GM23338 (cell line): ENCODE data around the gene SELENBP1.

ENCODE experiments used
- EZH2 ChIP-seq: fragments of 200-600 bp; sonication (generic); IDR thresholded peaks from one replicate; pipeline ENCODE4 v1.8.0; 2017; ENCODE audit warnings: antibody characterized with exemption, mild to moderate bottlenecking, low read depth; ENCODE audit not compliant: unreplicated experiment
- JUNB ChIP-seq: IDR thresholded peaks from one replicate; pipeline ENCODE4 v1.6.1; 2016; ENCODE audit warnings: antibody characterized with exemption; ENCODE audit not compliant: unreplicated experiment
- TF ChIP-seq, protein P1 (sequence below), 2 experiments: fragments of 200-600 bp in 1 of 2; sonication (generic) in 1 of 2; conservative IDR thresholded peaks; 2 replicates each; pipeline versions ENCODE4 v1.5.1 to v1.6.1; 2016 to 2017; ENCODE audit warnings: antibody characterized with exemption in 2 of 2, low read depth in 2 of 2, mild to moderate bottlenecking in 2 of 2, moderate library complexity in 1 of 2
- TF ChIP-seq, protein P2 (sequence below): IDR thresholded peaks from one replicate; pipeline ENCODE4 v1.6.1; 2018; ENCODE audit warnings: antibody characterized with exemption; ENCODE audit not compliant: unreplicated experiment

GRCh38 chr1:151418081-151418480 lies 45.6 kb upstream of the SELENBP1 start:
- TF ChIP-seq, protein P1, sequence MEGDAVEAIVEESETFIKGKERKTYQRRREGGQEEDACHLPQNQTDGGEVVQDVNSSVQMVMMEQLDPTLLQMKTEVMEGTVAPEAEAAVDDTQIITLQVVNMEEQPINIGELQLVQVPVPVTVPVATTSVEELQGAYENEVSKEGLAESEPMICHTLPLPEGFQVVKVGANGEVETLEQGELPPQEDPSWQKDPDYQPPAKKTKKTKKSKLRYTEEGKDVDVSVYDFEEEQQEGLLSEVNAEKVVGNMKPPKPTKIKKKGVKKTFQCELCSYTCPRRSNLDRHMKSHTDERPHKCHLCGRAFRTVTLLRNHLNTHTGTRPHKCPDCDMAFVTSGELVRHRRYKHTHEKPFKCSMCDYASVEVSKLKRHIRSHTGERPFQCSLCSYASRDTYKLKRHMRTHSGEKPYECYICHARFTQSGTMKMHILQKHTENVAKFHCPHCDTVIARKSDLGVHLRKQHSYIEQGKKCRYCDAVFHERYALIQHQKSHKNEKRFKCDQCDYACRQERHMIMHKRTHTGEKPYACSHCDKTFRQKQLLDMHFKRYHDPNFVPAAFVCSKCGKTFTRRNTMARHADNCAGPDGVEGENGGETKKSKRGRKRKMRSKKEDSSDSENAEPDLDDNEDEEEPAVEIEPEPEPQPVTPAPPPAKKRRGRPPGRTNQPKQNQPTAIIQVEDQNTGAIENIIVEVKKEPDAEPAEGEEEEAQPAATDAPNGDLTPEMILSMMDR (conservative IDR thresholded peaks at IDR 0.05; ENCODE audit: low read depth in 2 of 2), result no peak
- TF ChIP-seq JUNB, result no peak
- TF ChIP-seq, protein P2, sequence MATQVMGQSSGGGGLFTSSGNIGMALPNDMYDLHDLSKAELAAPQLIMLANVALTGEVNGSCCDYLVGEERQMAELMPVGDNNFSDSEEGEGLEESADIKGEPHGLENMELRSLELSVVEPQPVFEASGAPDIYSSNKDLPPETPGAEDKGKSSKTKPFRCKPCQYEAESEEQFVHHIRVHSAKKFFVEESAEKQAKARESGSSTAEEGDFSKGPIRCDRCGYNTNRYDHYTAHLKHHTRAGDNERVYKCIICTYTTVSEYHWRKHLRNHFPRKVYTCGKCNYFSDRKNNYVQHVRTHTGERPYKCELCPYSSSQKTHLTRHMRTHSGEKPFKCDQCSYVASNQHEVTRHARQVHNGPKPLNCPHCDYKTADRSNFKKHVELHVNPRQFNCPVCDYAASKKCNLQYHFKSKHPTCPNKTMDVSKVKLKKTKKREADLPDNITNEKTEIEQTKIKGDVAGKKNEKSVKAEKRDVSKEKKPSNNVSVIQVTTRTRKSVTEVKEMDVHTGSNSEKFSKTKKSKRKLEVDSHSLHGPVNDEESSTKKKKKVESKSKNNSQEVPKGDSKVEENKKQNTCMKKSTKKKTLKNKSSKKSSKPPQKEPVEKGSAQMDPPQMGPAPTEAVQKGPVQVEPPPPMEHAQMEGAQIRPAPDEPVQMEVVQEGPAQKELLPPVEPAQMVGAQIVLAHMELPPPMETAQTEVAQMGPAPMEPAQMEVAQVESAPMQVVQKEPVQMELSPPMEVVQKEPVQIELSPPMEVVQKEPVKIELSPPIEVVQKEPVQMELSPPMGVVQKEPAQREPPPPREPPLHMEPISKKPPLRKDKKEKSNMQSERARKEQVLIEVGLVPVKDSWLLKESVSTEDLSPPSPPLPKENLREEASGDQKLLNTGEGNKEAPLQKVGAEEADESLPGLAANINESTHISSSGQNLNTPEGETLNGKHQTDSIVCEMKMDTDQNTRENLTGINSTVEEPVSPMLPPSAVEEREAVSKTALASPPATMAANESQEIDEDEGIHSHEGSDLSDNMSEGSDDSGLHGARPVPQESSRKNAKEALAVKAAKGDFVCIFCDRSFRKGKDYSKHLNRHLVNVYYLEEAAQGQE, result no peak
- no peak for TF ChIP-seq EZH2
